PFSK-1 (cell line): ENCODE data around the gene HIP1R.

Experiments
- FOXP2 ChIP-seq: optimal IDR thresholded peaks from 2 replicates; pipeline ENCODE3; 2011; ENCODE audit warnings: borderline replicate concordance, control low read depth, inconsistent platforms; ENCODE audit not compliant: insufficient read depth; ENCODE audit errors: extremely low read length, extremely low read depth
- POLR2AphosphoS5 ChIP-seq: IDR thresholded peaks from 2 replicates; pipeline ENCODE4 v1.6.1; 2012; ENCODE audit warnings: low read depth, mild to moderate bottlenecking, control low read depth, low read length, moderate library complexity
- REST ChIP-seq, 2 experiments: IDR thresholded peaks; 2 replicates each; pipeline versions ENCODE4 v1.6.1 to v1.8.0; 2011 to 2012; ENCODE audit warnings: low read depth in 2 of 2, low read length in 2 of 2, control low read depth in 1 of 2, inconsistent platforms in 1 of 2, mild to moderate bottlenecking in 1 of 2, moderate library complexity in 1 of 2; ENCODE audit not compliant: insufficient read depth in 1 of 2
- SIN3A ChIP-seq: IDR thresholded peaks from 2 replicates; pipeline ENCODE4 v1.6.1; 2012; ENCODE audit warnings: mild to moderate bottlenecking, low read length, moderate library complexity, borderline replicate concordance; ENCODE audit not compliant: insufficient read depth
- TAF1 ChIP-seq: IDR thresholded peaks from 2 replicates; pipeline ENCODE4 v1.6.1; 2012; ENCODE audit warnings: low read length, control low read depth, borderline replicate concordance; ENCODE audit not compliant: insufficient read depth

The HIP1R gene

GRCh38 chr12:122867691-122868461, 32.6 kb downstream of the HIP1R start:
- no peak for TF ChIP-seq FOXP2
- no peak for TF ChIP-seq SIN3A
- TF ChIP-seq TAF1, result no peak
- TF ChIP-seq POLR2AphosphoS5, result no peak
- no peak for TF ChIP-seq REST (IDR thresholded peaks at IDR 0.05; ENCODE audit: insufficient read depth in 1 of 2, low read depth in 2 of 2, low read length in 2 of 2)

- TF ChIP-seq REST (IDR thresholded peaks at IDR 0.05; ENCODE audit: insufficient read depth in 1 of 2, low read depth in 2 of 2, low read length in 2 of 2) (no peak), FOXP2 (no peak), TAF1 (no peak), SIN3A (no peak), POLR2AphosphoS5 (no peak)
These were observed 33.4 kb downstream of the HIP1R start for GRCh38 chr12:122868471-122869177.

GRCh38 chr12:122869207-122869973, 34.1 kb downstream of the HIP1R start:
- TF ChIP-seq TAF1, result no peak
- no peak for TF ChIP-seq POLR2AphosphoS5
- TF ChIP-seq SIN3A, result no peak
- TF ChIP-seq FOXP2, result no peak
- no peak for TF ChIP-seq REST (IDR thresholded peaks at IDR 0.05; ENCODE audit: insufficient read depth in 1 of 2, low read depth in 2 of 2, low read length in 2 of 2)

GRCh38 chr12:122870163-122870842, 35.0 kb downstream of the HIP1R start:
- TF ChIP-seq POLR2AphosphoS5, result no peak
- no peak for TF ChIP-seq SIN3A
